ENCODE results near the gene PRSS22. TPM values are rescaled to one million over a fixed set of nuclear protein-coding genes. Genes with fewer than 3 reads are reported as not detected.

Gene PRSS22
- total RNA-seq, 4 donors from 2014 or later = 2.5 to 11.2 TPM; not detected in 2

DNA sequence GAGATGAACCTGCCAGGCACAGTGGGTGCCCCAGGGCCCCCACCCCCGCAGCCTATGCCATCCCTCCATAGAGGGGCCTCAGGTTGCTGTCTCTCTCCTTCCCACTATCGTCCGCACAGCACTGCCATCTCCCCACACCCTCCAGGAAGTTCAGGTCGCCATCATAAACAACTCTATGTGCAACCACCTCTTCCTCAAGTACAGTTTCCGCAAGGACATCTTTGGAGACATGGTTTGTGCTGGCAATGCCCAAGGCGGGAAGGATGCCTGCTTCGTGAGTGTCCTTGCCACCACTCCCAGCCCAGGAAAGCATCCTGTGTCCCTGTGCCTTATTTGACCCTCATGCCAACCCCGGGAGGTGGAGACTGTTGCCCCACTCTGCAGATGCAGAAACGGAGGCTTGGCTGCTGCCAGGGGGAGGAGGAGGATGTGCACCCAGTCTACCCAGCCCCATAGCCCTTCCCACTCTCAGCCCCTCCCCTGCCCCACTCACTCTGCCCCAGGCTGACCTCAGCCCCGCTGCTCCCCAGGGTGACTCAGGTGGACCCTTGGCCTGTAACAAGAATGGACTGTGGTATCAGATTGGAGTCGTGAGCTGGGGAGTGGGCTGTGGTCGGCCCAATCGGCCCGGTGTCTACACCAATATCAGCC is 37.0 kb downstream of the PRSS22 start:
- H3K27ac ChIP-seq = no peak overlapping the region
- WGBS, 2 donors (ENCODE audit: low coverage in 1 of 2) = 81 to 87% methylated on average over 3 to 13 of the region's 14 CpGs
- peaks cover 2% of the 10 kb centered on the region for H3K27me3 ChIP-seq
- no peak overlapping the region for H3K4me3 ChIP-seq
- in situ Hi-C loops (cut with MboI; ENCODE audit: low pct_ligation_motif_present in 1 of 4, low pct_unique_long_range_greater_than_20kb in 1 of 4, low sequenced_read_pairs in 3 of 4) = no loop called here
- no peaks in the 10 kb centered on the region for H3K9me3 ChIP-seq
- intact Hi-C loops (cut with DNase I; ENCODE audit: low total_unique reads) = loop anchor here (5.0 kb wide), 1 partner anchor 1521 kb away; no protein-coding TSS in a partner anchor
- TF ChIP-seq EP300 (IDR thresholded peaks at IDR 0.05; ENCODE audit: low read depth) (no peak), POLR2AphosphoS5 (IDR thresholded peaks at IDR 0.05) (no peak), POLR2A (IDR thresholded peaks at IDR 0.05) (no peak), CTCF (IDR thresholded peaks at IDR 0.05) (no peak)
- no peaks in the 10 kb centered on the region for H3K4me1 ChIP-seq
- peak; percentile 4 for DNase-seq
- H3K36me3 ChIP-seq = no peaks in the 10 kb centered on the region

- DNase-seq = peak; percentile 6
- H3K27ac ChIP-seq = no peak overlapping the region
- intact Hi-C loops (cut with DNase I; ENCODE audit: low total_unique reads) = loop anchor here (5.0 kb wide), 1 partner anchor 1522 kb away; no protein-coding TSS in a partner anchor
- no peaks in the 10 kb centered on the region for H3K36me3 ChIP-seq
- no peaks in the 10 kb centered on the region for H3K9me3 ChIP-seq
- in situ Hi-C loops (cut with MboI; ENCODE audit: low pct_ligation_motif_present in 1 of 4, low pct_unique_long_range_greater_than_20kb in 1 of 4, low sequenced_read_pairs in 3 of 4) = no loop called here
- TF ChIP-seq CTCF (IDR thresholded peaks at IDR 0.05) (no peak), POLR2A (IDR thresholded peaks at IDR 0.05) (no peak), POLR2AphosphoS5 (IDR thresholded peaks at IDR 0.05) (no peak), EP300 (IDR thresholded peaks at IDR 0.05; ENCODE audit: low read depth) (no peak)
- peaks cover 10% of the 10 kb centered on the region for H3K27me3 ChIP-seq
- 20 to 73% methylated on average over 1 to 16 of the region's 17 CpGs for WGBS, 2 donors (ENCODE audit: low coverage in 1 of 2)
- no peak overlapping the region for H3K4me3 ChIP-seq
- H3K4me1 ChIP-seq = peaks cover 0 to 3% (median 0%) of the 10 kb centered on the region in 4 donors
Observed at GRCh38 chr16:2819939-2820835, 37.8 kb downstream of the PRSS22 start.

- Histone ChIP-seq H3K4me1 (peaks cover 0 to 4% (median 0%) of the 10 kb centered on the region in 4 donors), H3K9me3 (no peaks in the 10 kb centered on the region), H3K27me3 (peaks cover 11% of the 10 kb centered on the region), H3K4me3 (no peak overlapping the region), H3K27ac (no peak overlapping the region), H3K36me3 (no peaks in the 10 kb centered on the region)
- TF ChIP-seq POLR2AphosphoS5 (IDR thresholded peaks at IDR 0.05) (no peak), CTCF (IDR thresholded peaks at IDR 0.05) (no peak), EP300 (IDR thresholded peaks at IDR 0.05; ENCODE audit: low read depth) (no peak), POLR2A (IDR thresholded peaks at IDR 0.05) (no peak)
- WGBS, 2 donors (ENCODE audit: low coverage in 1 of 2) = 89 to 96% methylated on average over 5 to 18 of the region's 18 CpGs
- intact Hi-C loops (cut with DNase I; ENCODE audit: low total_unique reads) (no loop called here), in situ Hi-C loops (cut with MboI; ENCODE audit: low pct_ligation_motif_present in 1 of 4, low pct_unique_long_range_greater_than_20kb in 1 of 4, low sequenced_read_pairs in 3 of 4) (no loop called here)
- peak; percentile 3 for DNase-seq
Observed at GRCh38 chr16:2819179-2819938, 38.6 kb downstream of the PRSS22 start.
